Heart right ventricle (tissue), 16 donors: ENCODE results near the gene SEPTIN12. TPM values are rescaled to one million over a fixed set of nuclear protein-coding genes. Genes with fewer than 3 reads are reported as not detected.

ENCODE experiments used
- ATAC-seq, 8 donors: fragments of 200-7000 bp; cut with Tn5 transposase; one replicate each; pipeline ENCODE4 v1.9.1; 2020; ENCODE audit warnings: mild to moderate bottlenecking in 8 of 8, moderate library complexity in 8 of 8, moderate number of reproducible peaks in 1 of 8
- DNase-seq, 2 donors: peaks; one replicate each; pipeline ENCODE4 v3.0.0-alpha.2; 2020
- H3K27ac ChIP-seq, 10 donors: fragments of 200-600 bp; sonication (generic) in 2 of 10; one replicate each; pipeline versions ENCODE4 v1.5.0 to v1.8.0; 2020 to 2022; ENCODE audit warnings: mild to moderate bottlenecking in 3 of 10
- H3K27me3 ChIP-seq, 7 donors: fragments of 200-600 bp; one replicate each; pipeline ENCODE4 v1.8.0; 2021 to 2022; ENCODE audit warnings: mild to moderate bottlenecking in 2 of 7
- H3K36me3 ChIP-seq, 9 donors: fragments of 200-600 bp; sonication (generic) in 1 of 9; one replicate each; pipeline versions ENCODE4 v1.5.0 to v1.8.0; 2020 to 2022; ENCODE audit warnings: mild to moderate bottlenecking in 2 of 9
- H3K4me1 ChIP-seq, 9 donors: fragments of 200-600 bp; sonication (generic) in 1 of 9; one replicate each; pipeline versions ENCODE4 v1.5.0 to v1.8.0; 2020 to 2022; ENCODE audit warnings: mild to moderate bottlenecking in 4 of 9
- H3K4me3 ChIP-seq, 10 donors: fragments of 200-600 bp; sonication (generic) in 2 of 10; one replicate each; pipeline versions ENCODE4 v1.5.0 to v1.8.0; 2020 to 2022; ENCODE audit warnings: mild to moderate bottlenecking in 7 of 10, moderate library complexity in 2 of 10
- H3K9me3 ChIP-seq, 11 donors: fragments of 200-600 bp in 10 of 11; sonication (generic) in 2 of 11; one replicate each; pipeline versions ENCODE4 v1.5.0 to v1.8.0; 2013 to 2022; ENCODE audit warnings: mild to moderate bottlenecking in 2 of 11, control low read depth in 1 of 11, moderate library complexity in 1 of 11
- WGBS, 2 donors: extraction: QIAGEN DNeasy Blood & Tissue Kit; methylation state at CpG; one replicate each; pipeline ENCODE4 v1.1.7; 2013; ENCODE audit warnings: inconsistent platforms in 1 of 2; 5-methylcytosine and 5-hydroxymethylcytosine counted together
- intact Hi-C, 10 donors: fragments of 100-400 bp; cut with DNase I; formaldehyde crosslinking; loops; one replicate each; pipeline versions ENCODE4 v1.11.1 to v1.14.2; 2022
- long read RNA-seq, 3 donors: library from polyadenylated mRNA; unstranded; transcript quantifications; one replicate each; pipeline ENCODE4 v2.0.0, GENCODE V29; 2020 to 2021
- polyA plus RNA-seq, 2 donors: library from polyadenylated mRNA; stranded (reverse); fragments of 200-250 nt; gene quantifications; one replicate each; pipeline ENCODE4 v1.2.3, GENCODE V29; 2013
- total RNA-seq, 10 donors: library from RNA; stranded (reverse); fragmentation: NEBNext Ultra II Directional in 3 of 10; extraction: Animal tissue kit (Norgen Biotek cat#: 25700) in 3 of 10; gene quantifications; one replicate each; pipeline versions ENCODE4 v1.2.1 to v1.2.4, GENCODE V29; 2021 to 2023
- TF ChIP-seq, protein P1 (sequence below), 9 donors: fragments of 200-600 bp; sonication (generic) in 2 of 9; IDR thresholded peaks; one replicate each; pipeline versions ENCODE4 v1.5.0 to v1.8.0; 2021 to 2022; ENCODE audit warnings: antibody characterized with exemption in 9 of 9, mild to moderate bottlenecking in 5 of 9, moderate library complexity in 1 of 9
- donor health status: Arrhythmogenic right ventricular cardiomyopathy.
- donor health status: ischemic (EF 13 %, LVEDD 7.1; RV severe dilation, severe dysfunction).
- donor health status: healthy with polysubstance abuse.
- donor health status: DM: no; HTN: yes; CAD: no.
- donor health status: DM: no; HTN: no; CAD: no.
- donor health status: ischemic (EF 25% LVEDD 6.9; RV normal size, moderate dysfunction).
- donor health status: ischemic (EF 25% LVEDD 5.7; RV mildly dilated, moderate dysfunction).
- donor health status: healthy.
- donor health status: DM: yes; HTN: yes; CAD: no.
- donor health status: Ischemic cardiomyopathy.
- donor health status: ischemic (EF 35%, LVEDD 5.7; RV mildly dilated, moderate dysfunction).
- donor health status: nonischemic (EF 11% LVEDD 7.7; RV severe dilation, severe dysfunction).
- donor health status: DM: yes; HTN: yes; CAD: no.
- donor health status: PGD.
- donor health status: ischemic (EF 29% LVEDD 5.4; RV normal size, mild dysfunction).
- donor health status: nonischemic (EF 23%, LVEDD 6.1; RV moderate dilation, normal function).

The SEPTIN12 gene, protein sequence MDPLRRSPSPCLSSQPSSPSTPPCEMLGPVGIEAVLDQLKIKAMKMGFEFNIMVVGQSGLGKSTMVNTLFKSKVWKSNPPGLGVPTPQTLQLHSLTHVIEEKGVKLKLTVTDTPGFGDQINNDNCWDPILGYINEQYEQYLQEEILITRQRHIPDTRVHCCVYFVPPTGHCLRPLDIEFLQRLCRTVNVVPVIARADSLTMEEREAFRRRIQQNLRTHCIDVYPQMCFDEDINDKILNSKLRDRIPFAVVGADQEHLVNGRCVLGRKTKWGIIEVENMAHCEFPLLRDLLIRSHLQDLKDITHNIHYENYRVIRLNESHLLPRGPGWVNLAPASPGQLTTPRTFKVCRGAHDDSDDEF
- total RNA-seq (1 to 10 TPM in 1 of 10 donors, not detected in 9; 1.3 TPM), polyA plus RNA-seq (not detected)
- long read RNA-seq, donor 1: 0 reads
- long read RNA-seq, donor 2: 0 reads
- long read RNA-seq, donor 3, partial matches to known transcripts: 0 of 1 reads
- long read RNA-seq, donor 3, other reads (novel, unspliced or antisense): 1 of 1 reads

DNA sequence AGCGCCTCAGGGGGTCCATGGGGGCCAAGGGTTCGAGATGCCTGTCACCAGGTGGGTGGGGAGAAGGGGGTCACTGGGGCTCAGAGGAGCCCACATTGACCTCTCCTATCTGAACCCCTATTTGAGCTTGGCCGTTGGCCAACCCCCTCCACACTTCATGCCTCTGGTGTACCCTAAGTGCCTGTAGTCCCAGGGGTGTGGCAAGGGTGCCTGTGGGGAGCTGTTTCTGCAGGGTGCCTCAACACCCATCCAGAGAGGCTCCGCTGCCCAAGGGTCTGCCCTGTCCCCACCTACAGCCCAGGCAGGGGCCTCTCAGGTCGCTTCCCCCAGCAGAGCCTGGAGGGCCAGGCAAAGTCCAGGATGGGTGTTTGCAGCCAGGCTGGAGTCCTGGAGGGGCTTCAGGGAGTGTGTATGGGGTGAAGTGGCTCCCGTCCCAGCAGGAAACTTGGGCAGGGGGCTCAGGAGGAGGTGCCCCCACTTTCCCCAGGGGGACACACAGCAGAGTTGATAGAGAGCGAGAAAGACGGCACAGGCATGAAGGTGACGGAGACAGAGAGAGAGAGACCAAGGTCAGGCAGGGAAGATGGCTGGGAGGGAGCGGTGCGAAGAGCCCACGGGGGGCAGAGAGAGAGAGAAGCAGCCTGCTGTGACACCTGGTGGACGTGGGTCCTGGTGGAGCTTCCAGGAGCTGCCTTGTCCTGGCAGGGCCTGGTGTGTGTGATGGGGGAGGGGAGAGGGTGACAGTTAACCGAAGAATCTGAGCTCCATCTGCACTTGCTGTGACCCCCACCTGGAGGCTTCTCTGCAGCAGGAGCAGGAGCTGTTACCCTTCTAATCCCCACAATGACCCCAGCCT is at the start of gene SEPTIN12:
SEPTIN12 (minus strand) TSS at position 719 of the 856 bp plus-strand sequence; CDS start at position 19, 700 bp downstream.
- DNase-seq (no peak), ATAC-seq (peak in 1 of 8 donors; percentile 14)
- Histone ChIP-seq H3K36me3 (no peaks in the 10 kb centered on the region), H3K27ac (no peak within 1 kb of the TSS), H3K4me3 (no peak within 1 kb of the TSS), H3K4me1 (no peaks in the 10 kb centered on the region), H3K27me3 (no peaks in the 10 kb centered on the region), H3K9me3 (no peaks in the 10 kb centered on the region)
- WGBS, 2 donors: 73 to 77% methylated on average over 14 of the region's 14 CpGs
- TF ChIP-seq, protein P1, sequence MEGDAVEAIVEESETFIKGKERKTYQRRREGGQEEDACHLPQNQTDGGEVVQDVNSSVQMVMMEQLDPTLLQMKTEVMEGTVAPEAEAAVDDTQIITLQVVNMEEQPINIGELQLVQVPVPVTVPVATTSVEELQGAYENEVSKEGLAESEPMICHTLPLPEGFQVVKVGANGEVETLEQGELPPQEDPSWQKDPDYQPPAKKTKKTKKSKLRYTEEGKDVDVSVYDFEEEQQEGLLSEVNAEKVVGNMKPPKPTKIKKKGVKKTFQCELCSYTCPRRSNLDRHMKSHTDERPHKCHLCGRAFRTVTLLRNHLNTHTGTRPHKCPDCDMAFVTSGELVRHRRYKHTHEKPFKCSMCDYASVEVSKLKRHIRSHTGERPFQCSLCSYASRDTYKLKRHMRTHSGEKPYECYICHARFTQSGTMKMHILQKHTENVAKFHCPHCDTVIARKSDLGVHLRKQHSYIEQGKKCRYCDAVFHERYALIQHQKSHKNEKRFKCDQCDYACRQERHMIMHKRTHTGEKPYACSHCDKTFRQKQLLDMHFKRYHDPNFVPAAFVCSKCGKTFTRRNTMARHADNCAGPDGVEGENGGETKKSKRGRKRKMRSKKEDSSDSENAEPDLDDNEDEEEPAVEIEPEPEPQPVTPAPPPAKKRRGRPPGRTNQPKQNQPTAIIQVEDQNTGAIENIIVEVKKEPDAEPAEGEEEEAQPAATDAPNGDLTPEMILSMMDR (IDR thresholded peaks at IDR 0.05): no peak
- intact Hi-C loops: no loop called here

GRCh38 chr16:4836727-4837126 is 48.6 kb upstream of the SEPTIN12 start:
- Histone ChIP-seq H3K27ac (peak overlapping the region in 6 of 10 donors; percentile 6 to 49 (median 34)), H3K36me3 (peaks cover 0 to 100% (median 62%) of the 10 kb centered on the region in 9 donors), H3K27me3 (no peaks in the 10 kb centered on the region), H3K4me1 (peaks cover 0 to 40% (median 17%) of the 10 kb centered on the region in 9 donors), H3K9me3 (no peaks in the 10 kb centered on the region), H3K4me3 (no peak overlapping the region)
- peak in 3 of 8 donors; percentile 36 to 69 (median 41) for ATAC-seq
- DNase-seq: no peak
- intact Hi-C loops: no loop called here
- TF ChIP-seq, protein P1 (IDR thresholded peaks at IDR 0.05): no peak
- 53 to 65% methylated on average over 2 of the region's 2 CpGs for WGBS, 2 donors

DNA sequence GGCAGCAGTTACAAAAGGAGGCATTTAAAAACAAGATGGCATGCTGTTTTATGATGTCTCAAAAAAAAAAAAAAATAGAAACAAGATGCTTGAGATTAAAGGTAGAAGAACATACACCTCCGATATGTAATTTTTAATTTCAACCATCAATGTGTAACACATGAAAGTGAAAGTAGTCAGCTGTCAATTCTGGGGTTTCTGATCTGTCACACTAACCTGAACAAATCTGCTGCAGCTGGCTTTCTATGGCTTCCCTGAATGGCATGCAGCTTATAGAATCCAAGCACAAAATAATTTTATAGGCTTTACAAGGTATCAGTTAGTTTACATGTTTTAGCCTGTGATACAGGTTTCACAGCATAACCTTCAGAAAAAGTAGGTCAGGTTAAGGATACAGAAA is 45.4 kb upstream of the SEPTIN12 start:
- TF ChIP-seq, protein P1 (IDR thresholded peaks at IDR 0.05): no peak
- H3K4me1 ChIP-seq: peaks cover 0 to 61% (median 29%) of the 10 kb centered on the region in 9 donors
- H3K9me3 ChIP-seq: no peaks in the 10 kb centered on the region
- intact Hi-C loops: no loop called here
- no peak for ATAC-seq
- 92 to 100% methylated on average over 1 of the region's 1 CpG for WGBS, 2 donors
- H3K27ac ChIP-seq: no peak overlapping the region
- no peak for DNase-seq
- peaks cover 0 to 100% (median 58%) of the 10 kb centered on the region in 9 donors for H3K36me3 ChIP-seq
- no peaks in the 10 kb centered on the region for H3K27me3 ChIP-seq
- no peak overlapping the region for H3K4me3 ChIP-seq

DNA sequence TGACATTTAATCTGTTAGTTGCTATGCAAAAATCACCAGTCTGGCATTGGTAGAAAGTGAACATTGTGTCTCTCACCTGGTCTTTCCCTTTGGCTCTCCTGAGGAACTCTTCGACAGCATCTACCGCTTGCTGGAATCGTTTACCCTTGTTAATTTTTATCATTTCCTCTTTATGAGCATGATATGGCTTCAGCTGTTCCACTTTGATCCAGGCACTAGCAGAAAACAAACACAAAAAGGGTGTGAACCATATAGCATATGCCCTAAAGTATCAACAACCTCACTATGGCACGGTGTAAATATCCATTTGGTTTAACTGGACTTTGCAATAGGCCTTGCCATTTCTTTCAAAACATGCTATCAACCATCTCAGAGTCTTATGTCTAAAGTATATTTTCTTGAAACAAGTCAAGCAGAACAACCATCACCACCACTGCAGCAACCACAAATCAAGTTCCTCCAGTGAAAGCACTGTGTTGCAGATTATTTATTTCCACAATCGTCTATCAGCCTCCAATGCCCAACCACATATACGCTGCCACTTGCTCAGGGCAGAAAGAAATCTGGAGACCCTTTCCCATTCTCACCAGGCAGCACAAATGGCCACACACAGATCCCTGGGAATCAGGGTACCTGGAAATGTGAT is 44.7 kb upstream of the SEPTIN12 start:
- intact Hi-C loops: no loop called here
- H3K4me1 ChIP-seq: peaks cover 4 to 68% (median 32%) of the 10 kb centered on the region in 9 donors
- 76 to 83% methylated on average over 6 of the region's 6 CpGs for WGBS, 2 donors

More for the DNA sequence above, 44.7 kb upstream of the SEPTIN12 start:
- ATAC-seq (no peak), DNase-seq (no peak)
- Histone ChIP-seq H3K27me3 (no peaks in the 10 kb centered on the region), H3K36me3 (peaks cover 0 to 100% (median 52%) of the 10 kb centered on the region in 9 donors), H3K27ac (peak overlapping the region in 2 of 10 donors; percentile 4 to 52), H3K4me3 (no peak overlapping the region), H3K9me3 (no peaks in the 10 kb centered on the region)
- TF ChIP-seq, protein P1 (IDR thresholded peaks at IDR 0.05): no peak
